NCI-H510A (cell line): ENCODE data around the gene SLC35F3.
A peak's percentile ranks its signal among the peaks of the same experiment; 100 is the strongest.
"Not testable (repeated sequence)": the region's sequence is repeated elsewhere in the genome, so short reads cannot be mapped to it uniquely, and the experiment has no call there.

ENCODE experiments used
- DNase-seq: peaks from one replicate; lab custom pipeline; 2025; lab: John Stamatoyannopoulos, UW

The SLC35F3 gene

GRCh38 chr1:234107416-234108021, 203.0 kb downstream of the SLC35F3 start:
- peak; percentile 55 for DNase-seq

- no peak for DNase-seq
Observed at GRCh38 chr1:234108921-234109320, 204.4 kb downstream of the SLC35F3 start.

- no peak for DNase-seq
Observed at GRCh38 chr1:234109840-234110239, 205.4 kb downstream of the SLC35F3 start.

- peak; percentile 46 for DNase-seq
Observed at GRCh38 chr1:234111458-234112142, 207.1 kb downstream of the SLC35F3 start.

GRCh38 chr1:234114648-234115307, 210.3 kb downstream of the SLC35F3 start:
- DNase-seq: peak; percentile 23

- DNase-seq: no peak
Observed at GRCh38 chr1:234118911-234119310, 214.4 kb downstream of the SLC35F3 start.

- DNase-seq: no peak
Observed at GRCh38 chr1:234119431-234119830, 215.0 kb downstream of the SLC35F3 start.

GRCh38 chr1:234120327-234120944, 216.0 kb downstream of the SLC35F3 start:
- no peak for DNase-seq

GRCh38 chr1:234121659-234122058, 217.2 kb downstream of the SLC35F3 start:
- not testable (repeated sequence) for DNase-seq

- DNase-seq: not testable (repeated sequence)
Observed at GRCh38 chr1:234122571-234122970, 218.1 kb downstream of the SLC35F3 start.

GRCh38 chr1:234123867-234124266, 219.4 kb downstream of the SLC35F3 start:
- DNase-seq: no peak

- DNase-seq: peak; percentile 52
Observed at GRCh38 chr1:234125283-234125682, 220.8 kb downstream of the SLC35F3 start.

- no peak for DNase-seq
Observed at GRCh38 chr1:234125714-234126113, 221.2 kb downstream of the SLC35F3 start.

- no peak for DNase-seq
Observed at GRCh38 chr1:234127026-234127671, 222.7 kb downstream of the SLC35F3 start.

GRCh38 chr1:234132795-234133194, 228.3 kb downstream of the SLC35F3 start:
- no peak for DNase-seq

GRCh38 chr1:234134878-234135277, 230.4 kb downstream of the SLC35F3 start:
- no peak for DNase-seq

GRCh38 chr1:234135501-234135900, 231.0 kb downstream of the SLC35F3 start:
- DNase-seq: peak; percentile 26

GRCh38 chr1:234136073-234136472, 231.6 kb downstream of the SLC35F3 start:
- no peak for DNase-seq

- no peak for DNase-seq
Observed at GRCh38 chr1:234139966-234140365, 235.5 kb downstream of the SLC35F3 start.

- DNase-seq: no peak
Observed at GRCh38 chr1:234140388-234140787, 235.9 kb downstream of the SLC35F3 start.

- DNase-seq: no peak
Observed at GRCh38 chr1:234141006-234141405, 236.5 kb downstream of the SLC35F3 start.

- DNase-seq: no peak
Observed at GRCh38 chr1:234143681-234144080, 239.2 kb downstream of the SLC35F3 start.
